NCI-H446 (cell line): ENCODE results near the gene AADAT.
"Not testable (repeated sequence)": the region's sequence is repeated elsewhere in the genome, so short reads cannot be mapped to it uniquely, and the experiment has no call there.

ENCODE experiments used
- DNase-seq, 2 experiments: peaks; one replicate each; lab custom pipeline; 2025; lab: John Stamatoyannopoulos, UW

Gene AADAT

GRCh38 chr4:170089668-170090351 is at the start of gene AADAT:
Gene AADAT (minus strand): TSS chr4:170089956. CDS start chr4:170089690, 266 bp downstream.
- DNase-seq = peak; percentile 41 to 86

- peak; percentile 16 to 76 for DNase-seq
Observed at GRCh38 chr4:170138580-170139194, 48.9 kb upstream of the AADAT start.

DNA sequence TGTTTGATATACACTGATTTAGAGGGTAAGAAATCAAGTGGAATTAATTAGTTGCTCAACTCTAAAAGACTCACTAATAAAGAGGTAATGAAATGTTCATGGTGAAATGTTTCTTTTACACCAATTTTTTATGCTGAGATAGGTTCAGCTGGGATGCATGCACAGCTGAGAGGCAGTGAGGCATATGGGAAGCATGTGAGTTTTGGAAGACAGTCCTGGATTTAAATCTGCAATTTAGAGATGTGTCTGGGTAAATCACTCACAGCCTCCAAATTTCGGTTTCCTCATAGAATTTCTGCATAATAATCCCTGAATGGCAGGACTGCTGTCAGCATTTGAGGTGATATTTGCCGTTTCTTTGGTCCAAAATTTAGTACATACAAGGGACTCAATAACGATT is 48.2 kb upstream of the AADAT start:
- no peak for DNase-seq

- DNase-seq = no peak
Observed at GRCh38 chr4:170137466-170137865, 47.7 kb upstream of the AADAT start.

DNA sequence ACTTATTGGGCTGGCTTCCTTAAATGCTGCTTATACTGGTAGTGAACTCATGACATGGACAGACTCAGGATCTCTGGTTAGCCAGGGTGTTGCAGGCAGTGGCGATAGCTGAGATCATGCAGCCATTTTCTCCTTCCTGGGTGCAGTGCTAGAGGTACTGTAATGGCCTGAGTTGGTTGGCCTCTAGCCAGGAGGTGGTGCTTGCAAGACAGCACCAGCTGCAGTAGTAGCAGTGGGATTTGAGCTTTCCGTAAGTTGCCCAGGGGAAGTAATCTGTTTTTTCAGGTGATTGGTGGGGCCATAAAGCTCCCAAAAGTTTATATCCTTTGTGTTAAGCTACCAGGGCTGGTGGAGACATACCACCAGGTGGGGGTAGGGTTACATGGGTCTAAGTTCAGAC is 45.1 kb upstream of the AADAT start:
- no peak for DNase-seq

DNA sequence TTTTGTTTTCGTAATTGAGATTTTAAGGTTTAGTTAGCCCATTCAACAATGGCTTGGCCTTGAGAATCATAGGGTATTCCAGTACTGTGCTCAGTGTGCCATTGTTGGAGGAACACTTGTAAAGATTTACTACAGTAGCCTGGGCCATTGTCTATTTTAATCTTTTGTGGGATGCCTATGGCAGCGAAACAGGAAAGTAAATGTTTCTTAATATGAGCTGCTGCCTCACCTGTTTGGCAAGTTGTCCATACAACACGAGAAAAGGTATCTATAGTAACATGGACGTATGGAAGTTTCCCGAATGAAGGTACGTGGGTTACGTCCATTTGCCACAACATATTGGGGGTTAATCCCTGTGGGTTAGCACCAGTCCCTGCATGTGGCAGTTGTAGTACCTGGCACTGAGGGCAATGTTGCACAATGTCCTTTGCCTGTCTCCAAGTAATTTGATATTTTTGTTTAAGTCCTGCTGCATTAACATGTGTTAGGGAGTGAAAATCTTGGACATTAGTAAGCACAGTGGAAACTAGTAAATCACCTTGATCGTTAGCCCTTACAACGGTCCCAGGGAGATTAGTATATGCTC is 38.6 kb upstream of the AADAT start:
- no peak for DNase-seq

DNA sequence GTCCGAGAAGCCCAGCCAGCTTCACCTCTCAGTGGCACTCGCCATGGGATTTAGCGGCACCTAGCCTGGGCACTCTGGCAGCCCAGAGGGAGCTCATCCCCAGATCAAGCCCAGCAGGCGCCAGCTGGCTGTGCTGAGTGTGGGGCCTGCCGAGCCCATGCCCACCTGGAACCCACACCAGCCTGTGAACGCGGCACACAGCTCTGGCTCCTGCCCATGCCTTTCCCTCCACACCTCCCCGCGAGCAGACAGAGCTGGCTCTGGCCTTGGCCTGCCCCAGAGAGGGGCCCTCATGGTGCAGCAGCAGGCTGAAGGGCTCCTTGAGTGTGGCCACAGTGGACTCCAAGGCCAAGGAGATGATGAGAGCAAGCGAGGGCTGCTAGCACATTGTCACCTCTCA is 38.0 kb upstream of the AADAT start:
- DNase-seq = no peak

DNA sequence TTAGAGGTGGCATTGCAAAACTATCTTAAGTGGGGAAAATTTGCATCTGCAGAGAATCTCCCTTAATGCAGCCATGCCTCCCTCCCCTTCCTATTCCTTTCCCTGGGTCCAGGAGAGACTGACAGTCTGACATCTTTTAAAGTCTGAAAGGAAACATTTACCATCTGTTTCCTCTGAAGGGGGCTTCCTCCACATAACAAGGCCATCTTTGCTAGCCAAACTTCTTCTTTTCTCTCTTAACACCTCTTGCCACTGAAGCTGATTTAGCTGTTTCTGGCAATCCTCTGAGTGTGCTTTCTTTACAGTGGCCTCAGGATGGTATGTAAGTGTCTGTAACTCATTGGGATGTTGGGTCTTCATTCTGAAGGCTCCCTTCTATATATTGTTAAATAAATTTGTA is 34.6 kb upstream of the AADAT start:
- DNase-seq = no peak

- no peak for DNase-seq
Observed at GRCh38 chr4:170122252-170122651, 32.5 kb upstream of the AADAT start.

- no peak for DNase-seq
Observed at GRCh38 chr4:170114636-170115035, 24.9 kb upstream of the AADAT start.

GRCh38 chr4:170114183-170114582 is 24.4 kb upstream of the AADAT start:
- DNase-seq = not testable (repeated sequence)

GRCh38 chr4:170111546-170111945 is 21.8 kb upstream of the AADAT start:
- DNase-seq = no peak

DNA sequence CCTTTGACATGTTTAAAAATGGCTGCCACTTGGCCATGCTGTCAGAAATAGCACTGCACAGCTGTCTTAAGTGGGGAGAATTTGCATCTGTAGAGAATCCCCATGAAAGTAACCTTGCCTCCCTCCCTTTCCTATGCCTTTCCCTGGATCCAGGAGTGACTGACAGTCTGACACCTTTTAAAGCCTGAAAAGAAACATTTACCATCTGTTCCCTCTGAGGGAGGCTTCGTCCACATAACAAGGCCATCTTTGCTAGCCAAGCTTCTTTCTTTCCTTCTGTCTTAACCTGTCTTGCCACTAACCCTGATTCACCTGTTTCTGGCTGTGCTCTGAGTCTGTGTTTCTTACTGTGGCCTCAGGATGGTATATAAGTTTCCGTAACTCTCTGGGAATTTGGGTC is 21.3 kb upstream of the AADAT start:
- DNase-seq = no peak

- no peak for DNase-seq
Observed at GRCh38 chr4:170110285-170110672, 20.5 kb upstream of the AADAT start.

GRCh38 chr4:170109586-170110284 is 20.0 kb upstream of the AADAT start:
- no peak for DNase-seq

- no peak for DNase-seq
Observed at GRCh38 chr4:170106900-170107299, 17.1 kb upstream of the AADAT start.

- no peak for DNase-seq
Observed at GRCh38 chr4:170102426-170102825, 12.7 kb upstream of the AADAT start.

- not testable (repeated sequence) for DNase-seq
Observed at GRCh38 chr4:170098171-170098570, 8.4 kb upstream of the AADAT start.

DNA sequence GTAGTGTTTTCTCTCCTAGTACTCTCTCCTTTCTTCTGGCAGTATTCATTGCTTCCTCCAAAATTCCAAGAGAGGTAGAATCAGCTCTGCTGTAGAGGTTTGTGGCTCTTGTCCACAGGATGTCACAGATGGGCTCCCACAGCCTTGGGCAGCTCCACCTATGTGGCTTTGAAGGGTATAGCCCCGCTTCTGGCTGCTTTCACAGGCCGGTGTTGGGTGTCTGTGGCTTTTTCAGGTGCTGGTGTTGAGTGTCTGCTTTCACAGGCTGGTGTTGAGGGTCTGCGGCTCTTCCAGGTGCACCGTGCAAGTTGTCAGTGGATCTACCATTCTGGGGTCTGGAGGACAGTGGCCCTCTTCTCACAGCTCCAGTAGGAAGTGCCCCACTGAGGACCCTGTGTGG is 7.9 kb upstream of the AADAT start:
- DNase-seq = no peak

DNA sequence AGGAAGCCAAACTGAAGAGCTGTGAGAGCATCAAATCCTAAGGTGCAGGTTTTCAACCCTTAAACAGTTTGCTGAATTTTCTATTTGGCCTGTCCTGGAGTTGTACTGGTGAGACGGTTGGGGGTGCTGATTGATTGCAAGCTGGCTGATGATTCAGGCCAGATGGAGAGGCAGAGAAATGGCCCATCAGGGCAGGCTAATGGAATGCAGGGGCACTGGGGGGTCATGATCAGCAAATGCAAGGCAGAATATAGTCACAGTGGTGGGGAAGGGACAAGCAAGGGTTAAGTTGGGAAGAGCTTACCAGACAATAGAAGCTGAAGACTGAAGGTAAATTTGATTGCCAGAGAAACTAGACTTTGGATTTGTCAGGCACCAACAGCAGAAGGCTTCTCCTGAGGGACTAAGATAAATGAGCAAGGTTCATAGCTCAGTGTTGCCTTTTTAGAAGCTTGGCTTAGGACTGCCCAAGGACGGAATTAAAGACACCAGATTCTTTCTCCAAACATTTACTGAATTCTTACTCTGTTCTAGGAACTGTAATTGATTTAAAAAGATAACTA is 4.3 kb upstream of the AADAT start:
- no peak for DNase-seq

GRCh38 chr4:170091069-170091696 is 1.4 kb upstream of the AADAT start:
- DNase-seq = no peak
